Adipocyte (in vitro differentiated cells): ENCODE measurements around the gene THEM4.
"Not testable (repeated sequence)": the region's sequence is repeated elsewhere in the genome, so short reads cannot be mapped to it uniquely, and the experiment has no call there.

Experiments used
- DNase-seq: peaks from one replicate; pipeline ENCODE4 v3.0.0-alpha.2; 2015; ENCODE audit warnings: low read depth
- H3K27me3 ChIP-seq: replicated peaks from 2 replicates; pipeline ENCODE4 v1.7.0; 2013; ENCODE audit warnings: mild to moderate bottlenecking, low read length, moderate library complexity; ENCODE audit not compliant: control insufficient read depth, insufficient read depth
- H3K36me3 ChIP-seq: 2 replicates; pipeline ENCODE4 v1.7.0; 2013; ENCODE audit warnings: low read length, mild to moderate bottlenecking, moderate library complexity; ENCODE audit not compliant: control insufficient read depth, insufficient read depth, severe bottlenecking
- H3K4me1 ChIP-seq: 2 replicates; pipeline ENCODE4 v1.7.0; 2013; ENCODE audit warnings: mild to moderate bottlenecking, low read length, moderate library complexity; ENCODE audit not compliant: control insufficient read depth, insufficient read depth
- H3K4me3 ChIP-seq: 2 replicates; pipeline ENCODE4 v1.7.0; 2013; ENCODE audit warnings: mild to moderate bottlenecking, low read length, moderate library complexity
- H3K9ac ChIP-seq: 2 replicates; pipeline ENCODE4 v1.7.0; 2013; ENCODE audit warnings: mild to moderate bottlenecking, low read length, moderate library complexity
- H3K9me3 ChIP-seq: 2 replicates; pipeline ENCODE4 v1.7.0; 2013; ENCODE audit warnings: mild to moderate bottlenecking, low read length, moderate library complexity; ENCODE audit not compliant: control insufficient read depth

The THEM4 gene

DNA sequence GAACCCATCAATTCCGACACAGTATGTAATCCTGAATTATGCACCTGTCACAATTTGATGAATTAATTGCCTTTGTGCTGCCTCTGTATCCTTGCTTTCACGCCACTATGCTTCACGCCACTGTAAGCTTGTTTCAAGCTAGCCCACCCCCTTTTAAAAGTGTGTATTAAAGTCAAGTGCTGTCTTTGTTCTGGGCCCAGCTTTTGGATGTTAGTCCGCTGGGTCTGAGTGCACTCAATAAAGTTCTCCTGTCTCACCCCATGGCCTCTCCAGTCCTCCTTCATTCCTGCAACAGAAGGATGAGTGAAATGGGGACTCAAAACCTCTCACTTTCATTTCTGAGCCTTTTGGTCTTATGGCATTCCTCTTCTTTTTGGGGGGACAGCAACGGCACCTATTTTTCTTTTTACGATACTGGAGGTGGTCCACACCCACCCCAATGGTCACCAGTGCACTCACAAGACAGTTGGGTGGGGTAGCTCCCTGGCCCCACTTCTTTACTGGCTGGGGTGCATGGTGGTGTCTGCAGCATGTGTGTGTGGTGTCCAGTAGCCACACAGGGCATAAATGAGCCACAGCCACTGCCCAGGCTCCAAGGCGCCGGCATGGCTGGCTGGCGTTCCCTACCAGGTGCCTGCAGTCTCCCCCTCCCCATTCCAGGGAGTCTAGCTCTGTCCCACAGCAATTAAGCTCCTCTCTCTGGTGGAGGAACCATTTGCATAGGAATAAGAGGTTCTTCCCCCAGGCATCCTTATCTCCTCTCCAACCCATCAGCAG lies 1.8 kb downstream of the THEM4 start:
- no peak for DNase-seq
- no peaks in the 10 kb centered on the region for H3K27me3 ChIP-seq
- H3K9ac ChIP-seq, result no peak overlapping the region
- H3K36me3 ChIP-seq, result peaks cover 4% of the 10 kb centered on the region
- peaks cover 21% of the 10 kb centered on the region for H3K4me1 ChIP-seq
- H3K9me3 ChIP-seq, result peaks cover 6% of the 10 kb centered on the region
- H3K4me3 ChIP-seq, result no peak overlapping the region

DNA sequence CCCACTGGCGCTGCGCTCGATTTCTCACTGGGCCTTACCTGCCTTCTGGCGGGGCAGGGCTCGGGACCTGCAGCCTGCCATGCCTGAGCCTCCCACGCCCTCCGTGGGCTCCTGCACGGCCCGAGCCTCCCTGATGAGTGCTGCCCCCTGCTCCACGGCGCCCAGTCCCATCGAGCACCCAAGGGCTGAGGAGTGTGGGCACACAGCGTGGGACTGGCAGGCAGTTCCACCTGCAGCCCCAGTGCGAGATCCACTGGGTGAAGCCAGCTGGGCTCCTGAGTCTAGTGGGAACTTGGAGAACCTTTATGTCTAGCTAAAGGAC lies 3.0 kb downstream of the THEM4 start:
- H3K4me3 ChIP-seq, H3K36me3 ChIP-seq, DNase-seq, H3K9ac ChIP-seq, H3K9me3 ChIP-seq, H3K27me3 ChIP-seq: not testable (repeated sequence)
- H3K4me1 ChIP-seq, result peaks cover 21% of the 10 kb centered on the region

DNA sequence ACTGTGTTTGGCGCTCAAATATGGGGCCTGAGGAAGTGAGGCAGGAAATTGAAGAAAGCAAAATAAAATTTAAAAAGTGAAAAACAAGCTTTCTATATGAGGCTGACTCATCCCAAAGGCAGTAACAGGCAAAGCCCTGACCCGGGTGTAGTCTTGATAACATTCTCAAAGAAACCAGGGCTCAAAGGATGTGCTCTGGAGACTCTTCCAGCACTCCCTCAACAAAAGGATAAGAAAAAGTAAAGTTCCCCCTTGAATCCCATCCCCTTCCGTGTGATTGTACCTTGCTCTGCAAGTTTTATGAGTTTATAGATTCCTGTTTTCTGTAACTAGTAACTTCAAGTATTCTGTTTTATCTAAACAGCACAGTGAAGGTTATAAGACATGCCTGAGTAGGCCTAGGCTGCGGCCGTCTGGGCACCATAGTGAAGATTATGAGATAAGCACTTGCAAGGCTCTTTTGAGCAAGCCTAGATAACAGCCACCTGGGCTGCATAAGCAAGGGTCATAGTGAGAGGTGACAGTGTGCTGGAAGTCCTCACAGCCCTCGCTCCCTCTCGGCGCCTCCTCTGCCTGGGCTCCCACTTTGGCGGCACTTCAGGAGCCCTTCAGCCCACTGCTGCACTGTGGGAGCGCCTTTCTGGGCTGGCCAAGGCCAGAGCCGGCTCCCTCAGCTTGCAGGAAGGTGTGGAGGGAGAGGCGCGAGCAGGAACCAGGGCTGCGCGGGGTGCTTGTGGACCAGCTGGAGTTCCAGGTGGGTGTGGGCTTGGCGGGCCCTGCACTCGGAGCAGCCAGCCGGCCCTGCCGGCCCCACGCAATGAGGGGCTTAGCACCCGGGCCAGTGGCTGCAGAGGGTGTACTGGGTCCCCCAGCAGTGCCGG lies 3.6 kb downstream of the THEM4 start:
- Histone ChIP-seq H3K4me3 (peak overlapping the region; percentile 1), H3K4me1 (peaks cover 21% of the 10 kb centered on the region), H3K9ac (peak overlapping the region; percentile 17)
- H3K27me3 ChIP-seq, H3K36me3 ChIP-seq, H3K9me3 ChIP-seq: not testable (repeated sequence)
- DNase-seq, result peak; percentile 42

DNA sequence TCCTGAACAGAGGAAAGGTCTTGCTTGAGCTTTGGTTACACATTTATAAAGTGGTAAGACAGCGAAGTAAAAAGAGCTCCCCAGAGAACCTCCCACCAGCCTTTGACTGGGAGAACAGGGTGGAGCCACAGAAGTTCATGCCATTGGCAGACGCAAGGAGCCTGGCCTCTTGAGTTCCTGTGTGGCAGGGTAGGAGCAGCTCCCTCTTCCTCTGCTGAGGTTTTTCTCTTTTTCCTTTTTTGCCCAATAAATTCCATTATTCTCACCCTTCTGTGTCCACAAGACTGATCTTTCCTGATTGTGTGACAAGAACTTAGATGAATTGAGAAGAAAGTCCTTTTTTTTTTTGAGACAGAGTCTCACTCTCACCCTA lies 4.3 kb downstream of the THEM4 start:
- peak overlapping the region; percentile 17 for H3K9ac ChIP-seq
- no peak for DNase-seq
- H3K27me3 ChIP-seq, result no peaks in the 10 kb centered on the region
- H3K4me1 ChIP-seq, result peaks cover 21% of the 10 kb centered on the region
- peaks cover 4% of the 10 kb centered on the region for H3K36me3 ChIP-seq
- peaks cover 9% of the 10 kb centered on the region for H3K9me3 ChIP-seq
- H3K4me3 ChIP-seq, result peak overlapping the region; percentile 1

DNA sequence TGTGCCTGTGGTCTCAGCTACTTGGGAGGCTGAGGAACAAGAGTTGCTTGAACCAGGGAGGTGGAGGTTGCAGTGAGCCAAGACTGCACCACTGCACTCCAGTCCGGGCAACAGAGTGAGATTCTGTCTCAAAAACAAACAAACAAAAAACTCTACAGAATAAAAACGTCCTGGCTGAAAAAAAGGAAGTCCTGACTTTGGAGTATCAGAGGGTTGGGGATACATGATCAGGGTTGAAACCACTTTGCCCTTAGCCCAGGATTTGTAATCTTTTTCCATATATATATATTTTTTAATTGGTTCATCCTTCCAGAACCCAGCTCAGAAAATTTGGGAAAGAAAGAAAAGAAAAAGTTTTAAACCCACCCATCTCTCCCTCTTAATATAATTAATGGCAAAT lies 6.5 kb downstream of the THEM4 start:
- Histone ChIP-seq H3K4me3 (no peak overlapping the region), H3K36me3 (peaks cover 4% of the 10 kb centered on the region), H3K27me3 (no peaks in the 10 kb centered on the region), H3K9ac (no peak overlapping the region), H3K4me1 (peaks cover 16% of the 10 kb centered on the region), H3K9me3 (peaks cover 9% of the 10 kb centered on the region)
- DNase-seq, result no peak

DNA sequence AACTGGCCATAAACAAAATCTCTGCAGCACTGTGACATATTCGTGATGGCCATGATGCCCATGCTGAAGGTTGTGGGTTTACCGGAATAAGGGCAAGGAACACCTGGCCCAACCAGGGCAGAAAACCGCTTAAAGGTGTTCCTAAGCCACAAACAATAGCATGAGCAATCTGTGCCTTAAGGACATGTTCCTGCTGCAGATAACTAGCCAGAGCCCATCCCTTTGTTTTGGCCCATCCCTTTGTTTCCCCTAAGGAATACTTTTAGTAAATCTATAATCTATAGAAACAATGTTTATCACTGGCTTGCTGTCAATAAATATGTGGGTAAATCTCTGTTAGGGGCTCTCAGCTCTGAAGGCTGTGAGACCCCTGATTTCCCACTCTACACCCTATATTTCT lies 8.5 kb downstream of the THEM4 start:
- not testable (repeated sequence) for H3K36me3 ChIP-seq, H3K27me3 ChIP-seq, H3K9ac ChIP-seq, H3K4me3 ChIP-seq, H3K9me3 ChIP-seq, DNase-seq
- H3K4me1 ChIP-seq, result peaks cover 16% of the 10 kb centered on the region

DNA sequence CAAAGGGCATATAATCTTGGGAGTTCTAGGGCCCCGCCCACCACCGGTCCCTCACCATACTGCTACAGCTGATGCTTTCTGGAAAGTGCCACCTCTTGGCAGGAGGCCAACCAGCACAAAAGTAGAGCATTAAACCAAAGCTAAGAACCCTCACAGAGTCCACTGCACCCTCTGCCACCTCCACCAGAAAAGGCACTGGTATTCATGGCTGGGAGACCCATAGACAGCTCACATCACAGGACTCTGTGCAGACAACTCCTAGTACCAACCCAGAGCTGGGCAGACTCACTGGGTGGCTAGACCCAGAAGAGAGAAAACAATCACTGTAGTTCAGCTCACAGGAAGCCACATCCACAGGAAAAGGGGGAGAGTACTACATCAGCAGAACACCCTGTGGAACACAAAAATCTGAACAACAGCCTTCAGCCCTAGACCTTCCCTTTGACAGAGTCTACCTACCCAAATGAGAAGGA lies 10.8 kb downstream of the THEM4 start:
- Histone ChIP-seq H3K9ac (no peak overlapping the region), H3K27me3 (no peaks in the 10 kb centered on the region), H3K36me3 (peaks cover 17% of the 10 kb centered on the region), H3K9me3 (peaks cover 4% of the 10 kb centered on the region), H3K4me1 (no peaks in the 10 kb centered on the region), H3K4me3 (no peak overlapping the region)
- no peak for DNase-seq

DNA sequence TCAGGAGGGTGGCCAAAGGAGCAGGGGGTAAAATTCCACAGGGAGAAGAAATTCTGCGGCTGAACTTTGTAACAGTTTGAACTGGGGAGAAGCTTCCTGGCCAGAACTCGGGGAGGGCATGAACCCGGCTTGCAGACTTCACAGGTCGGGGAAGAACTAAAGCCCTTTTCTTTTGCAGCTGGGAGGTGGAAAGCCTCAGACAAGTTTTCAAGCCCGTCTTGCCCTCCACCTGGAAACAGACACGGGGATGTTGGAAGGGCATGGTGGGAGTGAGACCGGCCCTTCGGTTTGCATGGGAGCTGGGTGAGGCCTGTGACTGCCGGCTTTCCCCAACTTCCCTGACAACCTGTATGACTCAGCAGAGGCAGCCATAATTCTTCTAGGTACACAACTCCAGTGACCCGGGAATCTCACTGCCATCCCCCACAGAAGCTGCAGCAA lies 11.3 kb downstream of the THEM4 start:
- no peaks in the 10 kb centered on the region for H3K27me3 ChIP-seq

DNA sequence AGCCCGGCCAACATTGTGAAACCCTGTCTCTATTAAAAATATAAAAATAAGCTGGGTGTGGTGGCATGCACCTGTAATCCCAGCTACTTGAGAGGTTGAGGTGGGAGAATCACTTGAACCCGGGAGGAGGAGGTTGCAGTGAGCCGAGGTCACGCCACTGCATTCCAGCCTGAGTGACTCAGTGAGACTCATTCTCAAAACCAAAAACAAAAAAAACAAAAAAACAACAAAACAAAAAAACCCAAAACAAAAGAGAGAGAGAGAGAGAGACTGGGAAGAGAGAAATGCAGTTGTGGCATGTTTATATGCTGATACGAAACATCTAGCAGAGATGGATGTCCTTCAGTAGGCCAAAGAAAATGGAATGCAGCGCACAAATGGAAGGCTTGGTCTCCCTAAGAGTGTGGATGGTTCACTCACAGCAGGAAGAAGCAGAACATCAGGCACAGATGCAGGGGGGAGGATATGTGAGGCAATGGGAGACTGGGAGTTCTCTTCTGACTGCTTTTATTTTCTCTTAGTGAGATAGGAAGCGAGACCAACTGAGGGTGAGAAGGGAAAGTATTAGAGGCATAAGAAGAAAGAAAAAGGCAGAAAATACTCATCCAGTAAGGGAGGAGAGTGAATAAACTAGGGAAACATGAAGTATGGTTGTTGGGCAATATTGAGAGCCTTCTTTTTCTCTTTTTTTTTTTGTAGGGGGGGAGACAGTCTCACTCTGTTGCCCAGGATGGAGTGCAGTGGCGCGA lies 16.0 kb downstream of the THEM4 start:
- Histone ChIP-seq H3K9me3 (no peaks in the 10 kb centered on the region), H3K4me1 (peaks cover 8% of the 10 kb centered on the region), H3K9ac (no peak overlapping the region), H3K4me3 (no peak overlapping the region), H3K36me3 (peaks cover 34% of the 10 kb centered on the region), H3K27me3 (no peaks in the 10 kb centered on the region)
- no peak for DNase-seq

More for the DNA sequence above, 11.3 kb downstream of the THEM4 start:
- no peaks in the 10 kb centered on the region for H3K4me1 ChIP-seq
- H3K9me3 ChIP-seq, result peaks cover 4% of the 10 kb centered on the region
- no peak for DNase-seq
- H3K4me3 ChIP-seq, result no peak overlapping the region
- H3K36me3 ChIP-seq, result peaks cover 20% of the 10 kb centered on the region
- H3K9ac ChIP-seq, result no peak overlapping the region

DNA sequence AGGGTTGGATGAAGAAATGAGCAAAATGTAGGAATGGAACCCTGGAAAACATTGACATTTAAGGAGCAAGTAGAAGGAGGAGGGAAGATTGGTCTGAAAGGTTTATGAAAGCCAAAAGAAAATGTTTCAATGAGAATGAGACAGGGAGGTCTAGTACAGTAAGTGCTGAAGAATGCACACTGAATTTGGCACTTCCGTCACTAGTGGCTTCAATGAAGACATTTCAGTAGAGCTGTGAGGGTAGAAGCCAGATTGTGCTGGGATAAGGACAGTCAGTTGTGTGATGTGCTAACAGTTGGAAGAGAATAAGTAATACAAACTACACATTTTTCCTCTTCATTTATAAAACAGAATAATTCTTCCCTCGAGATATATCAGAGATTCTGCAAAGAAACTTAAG lies 17.1 kb downstream of the THEM4 start:
- no peaks in the 10 kb centered on the region for H3K9me3 ChIP-seq
- H3K36me3 ChIP-seq, result peaks cover 34% of the 10 kb centered on the region

DNA sequence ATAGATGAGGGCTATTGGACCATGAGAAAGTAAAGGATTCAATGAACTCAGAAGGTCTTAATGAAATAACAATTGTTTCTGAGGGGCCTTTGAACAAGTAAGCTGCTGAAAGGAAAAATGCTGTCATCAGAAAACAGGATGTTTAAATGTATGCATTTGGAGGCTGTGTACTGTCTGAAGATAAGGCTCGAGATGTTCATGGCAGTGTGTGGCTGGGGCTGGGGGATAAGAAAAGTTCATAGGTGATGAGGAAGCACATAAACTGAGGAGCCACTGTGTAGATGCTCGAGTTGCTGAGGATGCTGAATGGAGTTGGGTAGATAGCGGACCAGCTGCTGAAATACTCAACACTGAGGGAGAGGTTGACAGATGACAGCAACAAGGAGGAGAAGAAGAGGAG lies 17.8 kb downstream of the THEM4 start:
- Histone ChIP-seq H3K27me3 (no peaks in the 10 kb centered on the region), H3K36me3 (peaks cover 34% of the 10 kb centered on the region), H3K4me3 (no peak overlapping the region), H3K4me1 (peaks cover 16% of the 10 kb centered on the region), H3K9ac (no peak overlapping the region), H3K9me3 (no peaks in the 10 kb centered on the region)
- DNase-seq, result no peak

More for the DNA sequence above, 17.1 kb downstream of the THEM4 start:
- Histone ChIP-seq H3K4me1 (peaks cover 10% of the 10 kb centered on the region), H3K4me3 (no peak overlapping the region), H3K9ac (no peak overlapping the region), H3K27me3 (no peaks in the 10 kb centered on the region)
- peak; percentile 34 for DNase-seq
